MM.1S (cell line): Measurements from ENCODE around the gene MACROH2A2.

Experiments
- EZH2phosphoT487 ChIP-seq: fragments of 300-600 bp; sonication (generic); IDR thresholded peaks from 2 replicates; pipeline ENCODE4 v1.6.1; 2018; ENCODE audit warnings: antibody characterized with exemption, low read length
- TF ChIP-seq, protein P1 (sequence below): fragments of 300-600 bp; sonication (generic); IDR thresholded peaks from 2 replicates; pipeline ENCODE4 v1.5.1; 2016; ENCODE audit warnings: antibody characterized with exemption, low read length, mixed read lengths

DNA sequence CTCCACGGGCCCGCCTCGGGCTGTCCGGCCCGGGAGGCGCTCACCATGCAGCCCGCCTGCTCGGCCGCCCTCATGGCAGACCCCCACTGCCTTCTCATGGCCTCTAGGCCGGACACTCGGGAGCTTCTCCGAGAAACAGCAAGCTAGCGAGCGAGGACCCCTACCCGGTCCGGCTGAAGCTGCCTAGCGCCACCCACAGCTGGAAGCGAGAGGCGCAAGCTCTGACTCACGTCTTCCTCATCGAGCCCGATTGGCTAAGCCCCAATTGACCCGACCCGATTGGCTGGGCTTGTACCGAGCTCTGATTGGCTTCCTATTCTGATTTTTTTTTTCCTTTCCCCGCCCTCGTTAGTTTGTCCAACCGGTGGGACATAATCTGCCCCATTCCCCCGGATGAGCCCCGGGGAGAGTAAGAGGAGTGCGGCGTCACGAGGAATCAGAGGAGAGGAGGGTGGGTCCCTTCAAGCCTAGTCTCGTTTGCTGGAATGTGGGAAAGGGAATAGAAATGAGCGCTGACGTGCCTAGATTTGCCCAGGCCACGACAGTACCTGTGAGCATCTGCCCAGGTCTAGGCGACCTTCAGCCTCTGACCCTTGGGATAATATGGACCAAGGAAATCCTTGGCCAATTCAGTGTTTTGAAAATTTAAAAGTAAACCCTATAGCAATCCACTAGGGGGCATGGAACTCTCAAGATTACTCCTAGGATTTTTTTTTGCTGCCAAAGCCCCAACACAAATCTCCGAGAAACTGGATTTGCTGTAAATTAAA, 94.0 kb downstream of the MACROH2A2 start, which contains the start of gene TYSND1:
- TF ChIP-seq, protein P1, sequence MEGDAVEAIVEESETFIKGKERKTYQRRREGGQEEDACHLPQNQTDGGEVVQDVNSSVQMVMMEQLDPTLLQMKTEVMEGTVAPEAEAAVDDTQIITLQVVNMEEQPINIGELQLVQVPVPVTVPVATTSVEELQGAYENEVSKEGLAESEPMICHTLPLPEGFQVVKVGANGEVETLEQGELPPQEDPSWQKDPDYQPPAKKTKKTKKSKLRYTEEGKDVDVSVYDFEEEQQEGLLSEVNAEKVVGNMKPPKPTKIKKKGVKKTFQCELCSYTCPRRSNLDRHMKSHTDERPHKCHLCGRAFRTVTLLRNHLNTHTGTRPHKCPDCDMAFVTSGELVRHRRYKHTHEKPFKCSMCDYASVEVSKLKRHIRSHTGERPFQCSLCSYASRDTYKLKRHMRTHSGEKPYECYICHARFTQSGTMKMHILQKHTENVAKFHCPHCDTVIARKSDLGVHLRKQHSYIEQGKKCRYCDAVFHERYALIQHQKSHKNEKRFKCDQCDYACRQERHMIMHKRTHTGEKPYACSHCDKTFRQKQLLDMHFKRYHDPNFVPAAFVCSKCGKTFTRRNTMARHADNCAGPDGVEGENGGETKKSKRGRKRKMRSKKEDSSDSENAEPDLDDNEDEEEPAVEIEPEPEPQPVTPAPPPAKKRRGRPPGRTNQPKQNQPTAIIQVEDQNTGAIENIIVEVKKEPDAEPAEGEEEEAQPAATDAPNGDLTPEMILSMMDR: peak; percentile 73
- no peak for TF ChIP-seq EZH2phosphoT487
